GM12891 (cell line): ENCODE measurements around the gene MICALL2.

Source experiments
- DNase-seq: peaks from one replicate; pipeline ENCODE4 v3.0.0; 2011; ENCODE audit warnings: low spot score; ENCODE audit not compliant: insufficient read length
- FAIRE-seq: peaks from 2 replicates; lab custom pipeline; 2011; peaks lifted over from hg19 to GRCh38; lab: Jason Lieb, UNC
- PAX5 ChIP-seq: IDR thresholded peaks from 2 replicates; pipeline ENCODE4 v1.6.1; 2011; ENCODE audit warnings: low read length, moderate library complexity, mild to moderate bottlenecking; ENCODE audit not compliant: insufficient read depth, severe bottlenecking
- POLR2A ChIP-seq: IDR thresholded peaks from 2 replicates; pipeline ENCODE4 v1.6.1; 2011; ENCODE audit warnings: low read depth, low read length, control low read depth
- POLR2AphosphoS5 ChIP-seq: IDR thresholded peaks from 2 replicates; pipeline ENCODE4 v1.6.1; 2011; ENCODE audit warnings: low read depth, low read length, control low read depth
- POU2F2 ChIP-seq: IDR thresholded peaks from 2 replicates; pipeline ENCODE4 v1.6.1; 2011; ENCODE audit warnings: low read depth, mild to moderate bottlenecking, control low read depth, low read length, moderate library complexity
- SPI1 ChIP-seq: IDR thresholded peaks from 2 replicates; pipeline ENCODE4 v1.6.1; 2011; ENCODE audit warnings: low read depth, low read length, control low read depth
- TAF1 ChIP-seq: IDR thresholded peaks from 2 replicates; pipeline ENCODE4 v1.6.1; 2011; ENCODE audit warnings: low read depth, low read length, control low read depth

MICALL2 gene

DNA sequence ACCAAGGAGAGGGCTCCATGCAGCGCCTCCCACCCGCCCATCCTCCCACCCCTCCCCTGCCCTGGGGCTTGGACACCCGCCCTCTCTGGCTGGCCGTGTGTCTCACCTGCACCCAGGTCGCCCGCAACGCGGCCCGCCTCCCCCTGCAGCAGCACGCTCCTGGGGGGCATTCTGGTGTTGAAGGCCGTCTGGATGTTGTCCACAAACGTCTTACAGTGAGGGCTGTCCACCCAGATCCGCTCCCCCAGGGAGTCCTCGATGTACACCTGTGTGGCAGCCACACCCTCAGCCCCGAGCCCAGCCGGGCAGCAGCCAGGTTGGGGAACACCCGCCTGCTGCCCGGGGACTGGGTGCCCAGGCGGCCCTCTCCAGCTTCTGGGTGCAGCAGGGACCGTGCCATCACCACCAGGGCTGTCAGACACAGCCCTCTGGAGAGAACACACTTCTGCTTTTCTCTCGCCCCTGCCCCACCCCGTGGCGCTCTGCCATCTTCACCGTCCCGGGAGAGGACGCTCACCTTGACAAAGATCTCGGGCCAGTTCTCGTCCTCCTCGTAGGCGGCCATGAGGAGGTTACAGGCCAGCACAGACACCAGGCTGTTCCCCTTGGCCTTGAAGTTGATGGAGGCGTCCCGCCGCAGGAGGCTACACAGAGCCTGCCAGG lies 40.2 kb upstream of the MICALL2 start:
- FAIRE-seq = no peak
- no peak for DNase-seq
- TF ChIP-seq POU2F2 (no peak), PAX5 (no peak), SPI1 (no peak), TAF1 (no peak), POLR2AphosphoS5 (no peak), POLR2A (no peak)

DNA sequence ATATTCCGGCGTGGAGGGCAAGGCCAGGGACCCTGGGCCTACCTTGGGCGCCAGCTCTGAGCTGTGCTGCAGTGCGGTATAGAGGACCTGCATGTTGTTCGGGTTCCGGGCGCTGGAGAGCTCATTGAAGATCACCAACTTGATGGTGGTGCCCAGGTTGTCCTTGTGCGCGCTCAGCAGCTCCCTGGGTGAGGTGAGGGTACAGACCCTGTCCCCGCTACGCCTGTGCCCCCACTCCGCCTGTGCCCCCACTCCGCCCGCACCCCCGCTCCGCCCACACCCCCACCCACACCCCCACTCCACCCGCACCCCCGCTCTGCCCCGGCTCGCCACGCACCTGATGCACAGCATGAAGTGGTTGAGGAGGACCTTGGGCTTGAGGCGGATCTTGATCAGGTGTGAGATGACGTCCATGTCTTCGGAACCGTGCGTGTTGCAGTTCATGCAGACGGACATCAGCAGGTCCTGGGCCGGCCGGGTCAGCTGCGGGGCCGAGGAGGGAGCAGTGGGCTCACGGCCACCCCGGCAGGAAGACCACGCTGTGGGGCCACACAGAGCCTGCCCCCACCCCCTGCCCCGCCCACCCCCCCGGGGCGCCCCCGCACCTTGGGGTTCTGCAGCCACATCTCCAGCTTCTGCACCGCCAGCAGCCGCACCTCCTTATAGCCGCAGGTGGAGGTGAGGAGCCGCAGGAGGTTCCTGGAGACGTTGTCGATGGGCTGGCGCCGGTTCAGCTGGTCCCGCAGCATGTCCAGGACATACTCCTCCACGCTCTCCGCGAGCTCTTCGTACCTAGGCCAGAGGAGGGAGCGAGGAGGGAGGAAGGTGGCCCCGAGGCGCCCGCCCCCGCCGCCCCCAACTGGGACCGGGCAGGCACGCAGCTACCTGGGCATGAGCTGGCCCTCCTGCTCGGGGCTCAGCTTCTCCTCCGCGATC lies 39.4 kb upstream of the MICALL2 start:
- DNase-seq = no peak
- no peak for TF ChIP-seq POLR2AphosphoS5
- no peak for TF ChIP-seq TAF1
- no peak for TF ChIP-seq POLR2A
- no peak for TF ChIP-seq POU2F2
- TF ChIP-seq SPI1 = no peak
- TF ChIP-seq PAX5 = no peak
- FAIRE-seq = no peak

DNA sequence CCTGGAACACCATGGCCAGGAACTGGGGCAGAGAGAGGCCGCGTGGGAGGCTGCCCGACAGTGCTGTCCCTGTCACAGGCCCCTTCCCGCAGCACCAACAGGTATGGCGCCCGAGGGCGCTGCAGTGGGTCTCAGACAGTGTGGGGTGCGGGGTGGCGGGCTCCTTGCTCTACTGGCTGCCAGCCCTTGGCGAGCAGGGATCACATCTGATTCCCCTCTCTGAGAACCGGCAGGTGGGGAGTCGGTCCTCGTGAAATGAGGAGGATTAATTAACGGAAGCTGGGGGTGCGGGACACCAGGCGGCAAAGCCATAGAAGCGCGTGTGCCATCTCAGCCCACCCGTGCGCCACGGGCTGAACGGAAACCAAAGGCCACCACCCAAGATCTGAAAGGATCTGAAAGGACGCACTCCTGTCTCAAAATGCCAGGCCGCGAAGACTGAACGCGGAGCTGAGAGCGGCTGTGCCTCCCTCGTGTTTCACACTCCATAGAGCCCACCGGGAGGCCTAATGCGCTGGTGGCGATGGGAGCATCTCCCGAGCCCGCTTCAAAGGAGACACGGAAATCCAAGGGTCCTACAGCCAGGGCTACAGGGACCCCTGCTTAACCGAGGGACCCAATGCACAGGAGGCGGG lies 38.1 kb upstream of the MICALL2 start:
- DNase-seq (no peak), FAIRE-seq (no peak)
- no peak for TF ChIP-seq POU2F2
- TF ChIP-seq POLR2AphosphoS5 = no peak

DNA sequence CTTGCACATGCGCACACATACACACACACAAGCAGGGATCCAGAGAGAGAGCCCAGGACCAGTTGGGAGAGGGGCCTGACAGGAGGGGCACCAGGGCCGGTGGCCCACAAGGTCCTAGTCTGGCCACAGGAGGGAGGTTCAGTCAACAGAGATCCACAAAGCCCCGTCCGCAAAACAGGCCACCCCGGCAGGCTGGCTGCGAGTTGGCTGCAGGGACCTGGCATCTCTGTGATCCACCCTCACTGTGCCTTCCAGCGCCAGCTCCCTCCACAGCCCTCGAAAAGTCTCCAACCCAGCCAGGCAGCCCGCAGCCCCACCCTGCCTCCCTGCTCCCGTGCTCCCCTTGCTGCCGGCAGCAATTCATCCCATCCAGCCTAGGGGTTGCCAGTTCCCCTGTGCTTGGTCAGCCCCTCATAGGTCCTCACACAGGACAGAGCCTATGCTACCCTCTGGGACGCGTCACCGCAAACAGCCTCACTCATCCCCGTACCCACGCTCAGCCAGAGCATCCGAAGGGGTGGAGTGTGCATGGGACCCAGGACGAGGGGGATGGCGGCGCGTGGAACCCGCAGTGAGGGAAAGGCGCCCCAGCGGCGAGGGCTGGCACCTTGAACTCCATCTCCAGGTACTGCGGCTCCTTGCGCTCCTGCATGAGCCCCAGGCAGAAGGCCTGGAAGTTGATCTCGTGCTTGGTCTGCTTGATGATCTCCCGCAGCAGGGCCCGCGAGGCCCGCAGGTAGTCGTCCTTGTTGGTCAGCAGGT lies 37.4 kb upstream of the MICALL2 start:
- no peak for DNase-seq
- FAIRE-seq = no peak
- TF ChIP-seq POLR2AphosphoS5 (no peak), SPI1 (no peak), TAF1 (no peak), POU2F2 (no peak), POLR2A (no peak), PAX5 (no peak)

DNA sequence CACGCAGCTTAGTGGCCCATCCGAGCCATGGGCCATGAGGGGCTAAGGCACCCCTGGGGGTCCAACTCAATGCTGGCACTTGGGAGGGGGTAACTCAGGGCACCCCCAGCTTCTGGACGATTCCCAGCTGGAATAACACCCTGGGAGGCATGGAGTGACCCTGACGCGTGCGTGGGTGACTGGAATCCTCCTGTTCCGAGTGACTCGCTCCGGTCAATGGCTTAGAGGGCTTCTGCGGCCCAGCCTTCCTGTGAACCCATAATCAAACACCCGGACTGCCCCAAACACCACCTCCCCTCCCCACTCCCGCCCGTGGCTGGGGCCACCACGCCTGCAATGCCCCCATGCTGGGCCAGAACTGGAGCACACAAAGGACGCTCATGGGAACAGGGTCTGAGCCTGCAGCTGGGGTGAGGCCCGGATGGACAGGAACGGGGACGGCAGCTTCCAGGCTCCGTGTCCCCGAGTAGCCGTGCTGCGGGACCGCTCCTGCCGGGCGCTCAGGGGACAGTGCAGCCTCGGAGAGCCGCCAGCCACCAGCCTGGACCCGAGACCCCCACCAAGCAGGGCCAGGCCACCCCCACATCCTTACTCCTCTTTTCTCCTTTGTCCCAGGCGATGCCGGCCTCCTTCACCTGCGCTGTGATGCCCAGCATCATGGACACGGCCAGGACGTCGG lies 36.4 kb upstream of the MICALL2 start:
- no peak for FAIRE-seq
- no peak for TF ChIP-seq SPI1
- TF ChIP-seq POLR2AphosphoS5 = no peak
- TF ChIP-seq PAX5 = no peak
- TF ChIP-seq POLR2A = no peak
- TF ChIP-seq TAF1 = no peak
- no peak for TF ChIP-seq POU2F2
- no peak for DNase-seq

DNA sequence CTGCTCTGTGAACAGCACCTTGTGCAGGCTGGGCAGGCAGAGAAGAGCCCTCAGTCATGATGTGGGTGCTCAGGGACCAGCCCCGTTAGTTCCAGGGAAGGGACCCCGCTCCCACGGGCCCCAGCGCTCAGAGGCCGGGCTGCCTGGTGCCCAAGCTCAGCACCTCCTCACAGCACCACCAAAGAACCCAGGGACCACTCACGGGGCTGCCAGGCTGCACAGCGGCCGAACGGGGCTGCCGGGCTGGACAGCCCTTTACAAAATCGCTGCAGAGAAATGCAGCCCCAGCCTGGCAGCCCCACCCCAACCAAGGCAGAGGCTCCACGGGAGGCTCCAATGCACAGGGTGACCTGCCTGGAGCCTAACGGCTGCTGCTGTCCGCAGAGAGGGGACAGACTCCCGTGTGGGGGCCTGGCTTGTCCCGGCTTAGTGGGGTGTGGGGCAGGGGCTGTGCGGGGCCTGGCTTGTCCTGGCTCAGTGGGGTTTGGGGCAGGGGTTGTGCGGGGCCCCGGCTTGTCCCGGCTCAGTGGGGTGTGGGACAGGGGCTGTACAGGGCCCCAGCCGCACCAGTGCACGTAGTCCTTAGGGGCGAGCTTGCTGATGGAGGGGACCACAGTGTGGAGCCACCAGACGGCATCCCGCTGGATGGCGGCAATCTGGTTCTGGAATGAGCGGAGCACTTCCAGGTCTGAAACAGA lies 35.7 kb upstream of the MICALL2 start:
- FAIRE-seq (no peak), DNase-seq (no peak)
- TF ChIP-seq POLR2A (no peak), TAF1 (no peak), SPI1 (no peak), POU2F2 (no peak), PAX5 (no peak)

DNA sequence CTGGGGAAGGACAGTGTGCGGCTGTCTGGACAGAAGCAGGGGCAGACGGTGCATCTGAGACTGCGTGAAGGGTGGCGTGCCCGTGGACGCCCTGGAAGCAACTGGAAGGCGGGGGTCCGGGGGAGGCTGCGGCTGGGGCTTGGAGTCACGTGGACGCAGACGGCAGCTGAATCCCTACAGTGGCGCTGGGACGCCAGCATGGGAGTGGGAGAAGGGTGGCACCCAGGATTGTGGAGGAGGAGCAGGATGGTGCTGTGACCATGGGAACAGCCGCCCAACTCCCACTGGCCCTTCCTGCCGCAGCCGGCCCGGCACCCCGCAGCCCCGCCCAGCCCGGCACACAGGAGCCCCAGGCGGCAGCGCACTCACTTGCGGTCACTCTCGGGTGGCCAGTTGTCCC lies 35.2 kb upstream of the MICALL2 start:
- no peak for TF ChIP-seq SPI1
- TF ChIP-seq POU2F2 = no peak
- no peak for FAIRE-seq
- DNase-seq = no peak

DNA sequence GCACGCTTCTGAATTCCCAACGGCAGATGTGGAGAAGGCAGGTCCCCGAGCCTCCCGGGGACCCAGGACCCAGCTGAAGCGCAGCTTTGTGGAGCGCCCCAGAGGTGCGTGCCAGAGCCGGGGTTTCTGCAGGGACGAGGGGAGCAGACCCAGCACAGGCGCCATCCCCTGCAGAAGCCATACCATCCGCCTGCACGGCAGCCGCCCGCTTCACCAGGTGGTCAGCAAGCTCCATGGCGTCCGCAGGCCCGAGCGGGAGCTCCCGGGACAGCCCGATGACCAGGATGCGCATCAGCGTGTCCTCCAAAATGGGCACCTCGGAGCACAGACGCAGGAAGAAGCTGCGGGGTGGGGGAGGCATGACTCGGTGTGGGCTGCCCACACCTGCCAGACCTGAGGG lies 34.3 kb upstream of the MICALL2 start:
- DNase-seq (no peak), FAIRE-seq (no peak)
- TF ChIP-seq POLR2AphosphoS5 (no peak), PAX5 (no peak), SPI1 (no peak), POLR2A (no peak), TAF1 (no peak), POU2F2 (no peak)
